Mesendoderm (in vitro differentiated cells): ENCODE data around the gene BRWD1.
A peak's percentile ranks its signal among the peaks of the same experiment; 100 is the strongest.

Source experiments
- DNase-seq: peaks from one replicate; pipeline ENCODE4 v3.0.0; 2013
- H2AK5ac ChIP-seq: 2 replicates; pipeline ENCODE4 v1.6.1; 2013; ENCODE audit warnings: low read length, inconsistent platforms
- H2BK120ac ChIP-seq: 2 replicates; pipeline ENCODE4 v1.6.1; 2013; ENCODE audit warnings: low read depth, mild to moderate bottlenecking, low read length, moderate library complexity, mixed read lengths
- H2BK15ac ChIP-seq: replicated peaks from 2 replicates; pipeline ENCODE4 v1.6.1; 2013; ENCODE audit warnings: low read depth, mild to moderate bottlenecking, moderate library complexity
- H2BK5ac ChIP-seq: 2 replicates; pipeline ENCODE4 v1.6.1; 2013; ENCODE audit warnings: low read length, inconsistent platforms
- H3K18ac ChIP-seq: 2 replicates; pipeline ENCODE4 v1.6.1; 2013; ENCODE audit warnings: mild to moderate bottlenecking, low read length, mixed read lengths
- H3K23ac ChIP-seq: one replicate; pipeline ENCODE4 v1.6.1; 2013; ENCODE audit warnings: low read length
- H3K27ac ChIP-seq: 2 replicates; pipeline ENCODE4 v1.5.1; 2013; ENCODE audit warnings: low read depth, mild to moderate bottlenecking, inconsistent platforms, low read length, moderate library complexity
- H3K27me3 ChIP-seq: 2 replicates; pipeline ENCODE4 v1.6.1; 2013; ENCODE audit warnings: low read length, control low read depth, mild to moderate bottlenecking, inconsistent platforms; ENCODE audit not compliant: insufficient read depth, poor library complexity
- H3K36me3 ChIP-seq: 2 replicates; pipeline ENCODE4 v1.6.1; 2013; ENCODE audit warnings: low read length, inconsistent platforms; ENCODE audit not compliant: control insufficient read depth, insufficient read depth
- H3K4ac ChIP-seq: one replicate; pipeline ENCODE4 v1.6.1; 2013; ENCODE audit warnings: low read depth, mild to moderate bottlenecking, low read length, moderate library complexity
- H3K4me1 ChIP-seq: 2 replicates; pipeline ENCODE4 v1.6.1; 2013; ENCODE audit warnings: low read depth, low read length, inconsistent platforms; ENCODE audit not compliant: control insufficient read depth
- H3K4me2 ChIP-seq: 2 replicates; pipeline ENCODE4 v1.6.1; 2013; ENCODE audit warnings: low read length
- H3K4me3 ChIP-seq: 2 replicates; pipeline ENCODE4 v1.5.1; 2013; ENCODE audit warnings: mild to moderate bottlenecking, low read length
- H3K56ac ChIP-seq: one replicate; pipeline ENCODE4 v1.6.1; 2013; ENCODE audit warnings: low read length
- H3K79me1 ChIP-seq: 2 replicates; pipeline ENCODE4 v1.6.1; 2013; ENCODE audit warnings: low read length, inconsistent platforms
- H3K79me2 ChIP-seq: 2 replicates; pipeline ENCODE4 v1.6.1; 2013; ENCODE audit warnings: mild to moderate bottlenecking, low read length; ENCODE audit not compliant: control insufficient read depth, insufficient read depth
- H3K9ac ChIP-seq: 2 replicates; pipeline ENCODE4 v1.6.1; 2013; ENCODE audit warnings: low read length, inconsistent platforms
- H4K5ac ChIP-seq: one replicate; pipeline ENCODE4 v1.6.1; 2013; ENCODE audit warnings: low read length
- H4K8ac ChIP-seq: one replicate; pipeline ENCODE4 v1.6.1; 2013; ENCODE audit warnings: low read depth, mild to moderate bottlenecking, control low read depth, low read length, moderate library complexity
- WGBS: extraction: QIAGEN DNeasy Blood & Tissue Kit; methylation state at CpG from one replicate; pipeline ENCODE4 v1.1.7; 2013; ENCODE audit warnings: low lambda C conversion rate, missing lambda C conversion rate; ENCODE audit not compliant: insufficient coverage; ENCODE audit errors: extremely low coverage; 5-methylcytosine and 5-hydroxymethylcytosine counted together

Gene BRWD1

DNA sequence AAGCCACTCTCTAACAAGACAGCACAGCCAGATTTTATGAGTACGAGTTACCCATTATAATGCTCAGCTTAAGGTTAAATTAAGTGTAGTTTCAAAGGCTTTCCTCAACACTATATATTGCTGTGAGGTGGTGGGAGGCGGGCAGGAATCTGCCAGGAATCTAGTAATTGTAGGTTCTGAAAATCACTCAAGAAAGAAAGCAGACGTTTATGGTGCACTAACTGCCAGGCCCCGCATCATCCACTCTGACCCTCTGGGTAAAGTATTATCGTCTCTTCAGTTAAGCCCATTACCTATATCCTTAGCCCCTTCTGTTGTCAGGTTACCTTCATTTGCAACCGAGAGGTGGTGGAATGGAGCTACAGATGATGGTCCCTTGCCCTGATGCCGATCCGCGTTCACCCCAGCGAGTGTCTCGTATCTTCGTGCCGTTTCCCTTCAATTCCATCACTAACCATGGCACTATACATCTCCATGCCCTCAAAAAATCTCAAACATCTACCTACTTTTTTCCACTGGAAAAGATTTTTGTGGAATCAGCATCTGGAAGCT is 23.1 kb upstream of the BRWD1 start:
- Histone ChIP-seq H4K5ac (no peak overlapping the region), H3K23ac (no peak overlapping the region), H3K4ac (no peak overlapping the region), H3K4me2 (no peak overlapping the region), H3K56ac (no peak overlapping the region), H3K4me1 (peaks cover 2% of the 10 kb centered on the region), H3K9ac (no peak overlapping the region), H4K8ac (no peak overlapping the region), H3K36me3 (no peaks in the 10 kb centered on the region), H3K18ac (no peak overlapping the region), H2BK15ac (no peak overlapping the region), H3K79me2 (no peaks in the 10 kb centered on the region), H3K27ac (no peak overlapping the region), H2BK5ac (no peak overlapping the region), H3K27me3 (no peaks in the 10 kb centered on the region), H2BK120ac (no peak overlapping the region), H2AK5ac (no peak overlapping the region), H3K79me1 (no peaks in the 10 kb centered on the region), H3K4me3 (no peak overlapping the region)
- DNase-seq, result no peak
- WGBS, result no CpG with 5 or more reads among the region's 13 CpGs

DNA sequence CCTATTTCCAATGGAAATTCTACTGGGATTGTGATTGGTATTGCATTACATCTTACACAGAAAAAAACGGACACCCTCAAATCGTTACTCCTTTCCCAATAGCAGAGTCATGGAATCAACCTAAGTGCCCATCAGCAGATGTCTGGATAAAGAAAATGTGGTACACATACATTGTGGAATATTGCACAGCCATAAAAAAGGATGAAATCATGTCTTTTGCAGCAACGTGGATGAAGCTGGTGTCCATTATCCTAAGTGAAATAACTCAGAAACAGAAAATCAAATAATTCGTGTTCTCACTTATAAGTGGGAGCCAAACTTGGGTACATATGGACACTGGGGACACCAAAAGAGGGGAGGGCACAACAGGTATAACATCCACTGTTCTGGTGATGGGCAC is 21.2 kb upstream of the BRWD1 start:
- no peak for DNase-seq
- Histone ChIP-seq H2BK5ac (no peak overlapping the region), H3K4me2 (no peak overlapping the region), H2BK120ac (no peak overlapping the region), H3K4me1 (peaks cover 2% of the 10 kb centered on the region), H3K4me3 (no peak overlapping the region), H3K79me2 (no peaks in the 10 kb centered on the region), H3K27ac (no peak overlapping the region), H3K56ac (no peak overlapping the region), H3K9ac (no peak overlapping the region), H3K27me3 (no peaks in the 10 kb centered on the region), H4K8ac (no peak overlapping the region), H2AK5ac (no peak overlapping the region), H3K4ac (no peak overlapping the region), H3K23ac (no peak overlapping the region), H3K79me1 (no peaks in the 10 kb centered on the region), H3K18ac (no peak overlapping the region), H4K5ac (no peak overlapping the region), H3K36me3 (no peaks in the 10 kb centered on the region), H2BK15ac (no peak overlapping the region)
- no CpG with 5 or more reads among the region's 4 CpGs for WGBS

DNA sequence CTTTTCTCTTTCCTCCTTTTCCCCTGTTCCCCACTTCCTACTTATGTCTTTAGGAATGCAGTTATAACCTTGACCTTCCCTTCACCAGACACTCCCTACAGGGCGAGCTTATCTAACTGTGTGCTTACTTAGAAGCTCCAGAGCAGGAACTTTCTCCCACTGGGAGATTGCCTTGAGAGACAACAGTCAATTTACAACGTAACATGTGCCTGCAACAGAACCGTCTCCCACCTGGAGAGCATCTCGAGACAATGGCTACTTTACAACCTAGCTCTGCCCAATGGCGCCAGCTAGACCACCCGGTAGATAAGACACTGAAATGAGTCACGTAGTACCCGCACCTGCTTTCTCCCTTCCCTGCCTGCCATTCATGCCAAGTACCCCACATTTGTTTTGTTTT is 18.7 kb upstream of the BRWD1 start:
- Histone ChIP-seq H3K4me2 (no peak overlapping the region), H4K8ac (no peak overlapping the region), H3K23ac (no peak overlapping the region), H2BK5ac (no peak overlapping the region), H3K4me1 (peaks cover 2% of the 10 kb centered on the region), H3K18ac (no peak overlapping the region), H3K36me3 (no peaks in the 10 kb centered on the region), H3K4ac (no peak overlapping the region), H2BK120ac (no peak overlapping the region), H2BK15ac (no peak overlapping the region), H3K79me1 (no peaks in the 10 kb centered on the region), H3K79me2 (no peaks in the 10 kb centered on the region), H3K27me3 (no peaks in the 10 kb centered on the region), H3K4me3 (no peak overlapping the region), H3K9ac (no peak overlapping the region), H3K56ac (no peak overlapping the region), H3K27ac (no peak overlapping the region), H4K5ac (no peak overlapping the region), H2AK5ac (no peak overlapping the region)
- no CpG with 5 or more reads among the region's 8 CpGs for whole genome bisulfite sequencing
- DNase-seq, result peak; percentile 96

DNA sequence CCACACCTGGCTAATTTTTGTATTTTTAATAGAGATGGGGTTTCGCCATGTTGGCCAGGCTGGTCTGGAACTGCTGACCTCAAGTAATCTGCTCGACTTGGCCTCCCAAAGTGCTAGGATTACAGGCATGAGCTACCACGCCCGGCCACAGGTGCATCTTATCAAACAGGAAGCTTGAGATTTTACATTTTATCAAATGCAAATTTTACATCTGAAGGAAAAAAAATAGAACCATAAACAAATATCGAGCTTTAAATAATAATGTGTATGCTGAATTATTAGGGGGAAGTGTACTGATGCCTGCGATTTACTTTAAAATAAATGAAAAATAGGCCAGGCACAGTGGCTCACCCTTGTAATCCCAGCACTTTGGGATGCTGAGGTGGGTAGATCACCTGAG is 16.6 kb upstream of the BRWD1 start:
- no peaks in the 10 kb centered on the region for H3K36me3 ChIP-seq
- no peak overlapping the region for H3K4ac ChIP-seq
- no peak overlapping the region for H3K27ac ChIP-seq
- H2BK120ac ChIP-seq, result no peak overlapping the region
- H3K18ac ChIP-seq, result no peak overlapping the region
- H4K8ac ChIP-seq, result no peak overlapping the region
- H2AK5ac ChIP-seq, result no peak overlapping the region
- H2BK5ac ChIP-seq, result no peak overlapping the region
- peaks cover 2% of the 10 kb centered on the region for H3K4me1 ChIP-seq
- H3K27me3 ChIP-seq, result no peaks in the 10 kb centered on the region
- no peak for DNase-seq
- no peak overlapping the region for H3K56ac ChIP-seq
- no peak overlapping the region for H3K9ac ChIP-seq
- H3K79me1 ChIP-seq, result no peaks in the 10 kb centered on the region
- no peak overlapping the region for H3K23ac ChIP-seq
- no peak overlapping the region for H4K5ac ChIP-seq
- H3K4me3 ChIP-seq, result no peak overlapping the region
- H2BK15ac ChIP-seq, result no peak overlapping the region
- no peak overlapping the region for H3K4me2 ChIP-seq
- no CpG with 5 or more reads among the region's 6 CpGs for WGBS
- no peaks in the 10 kb centered on the region for H3K79me2 ChIP-seq

DNA sequence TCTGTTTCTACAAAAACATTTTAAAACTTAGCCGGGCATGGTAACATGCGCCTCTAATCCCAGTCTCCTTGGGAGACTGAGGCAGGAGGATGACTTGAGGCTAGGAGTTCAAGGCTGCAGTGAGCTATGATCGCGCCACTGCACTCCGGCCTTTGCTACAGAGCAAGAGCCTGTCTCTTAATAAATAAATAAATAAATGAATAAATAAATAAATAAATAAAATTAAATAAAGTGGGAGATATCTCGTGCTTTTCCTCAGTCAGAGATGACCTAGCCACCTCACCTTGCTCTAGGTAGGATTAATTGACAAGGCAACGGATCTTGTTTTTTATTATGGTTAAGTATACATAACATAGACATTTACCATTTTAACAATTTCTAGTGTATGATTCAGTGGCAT is 14.3 kb upstream of the BRWD1 start:
- Histone ChIP-seq H4K8ac (no peak overlapping the region), H3K4ac (no peak overlapping the region), H3K18ac (no peak overlapping the region), H3K4me1 (peaks cover 2% of the 10 kb centered on the region), H3K36me3 (no peaks in the 10 kb centered on the region), H2BK15ac (no peak overlapping the region), H3K23ac (no peak overlapping the region), H4K5ac (no peak overlapping the region), H2AK5ac (no peak overlapping the region), H2BK5ac (no peak overlapping the region), H3K9ac (no peak overlapping the region), H3K4me3 (no peak overlapping the region), H3K79me2 (no peaks in the 10 kb centered on the region), H3K4me2 (no peak overlapping the region), H3K56ac (no peak overlapping the region), H2BK120ac (no peak overlapping the region), H3K79me1 (no peaks in the 10 kb centered on the region), H3K27ac (no peak overlapping the region), H3K27me3 (no peaks in the 10 kb centered on the region)
- DNase-seq, result no peak
- WGBS, result no CpG with 5 or more reads among the region's 7 CpGs

DNA sequence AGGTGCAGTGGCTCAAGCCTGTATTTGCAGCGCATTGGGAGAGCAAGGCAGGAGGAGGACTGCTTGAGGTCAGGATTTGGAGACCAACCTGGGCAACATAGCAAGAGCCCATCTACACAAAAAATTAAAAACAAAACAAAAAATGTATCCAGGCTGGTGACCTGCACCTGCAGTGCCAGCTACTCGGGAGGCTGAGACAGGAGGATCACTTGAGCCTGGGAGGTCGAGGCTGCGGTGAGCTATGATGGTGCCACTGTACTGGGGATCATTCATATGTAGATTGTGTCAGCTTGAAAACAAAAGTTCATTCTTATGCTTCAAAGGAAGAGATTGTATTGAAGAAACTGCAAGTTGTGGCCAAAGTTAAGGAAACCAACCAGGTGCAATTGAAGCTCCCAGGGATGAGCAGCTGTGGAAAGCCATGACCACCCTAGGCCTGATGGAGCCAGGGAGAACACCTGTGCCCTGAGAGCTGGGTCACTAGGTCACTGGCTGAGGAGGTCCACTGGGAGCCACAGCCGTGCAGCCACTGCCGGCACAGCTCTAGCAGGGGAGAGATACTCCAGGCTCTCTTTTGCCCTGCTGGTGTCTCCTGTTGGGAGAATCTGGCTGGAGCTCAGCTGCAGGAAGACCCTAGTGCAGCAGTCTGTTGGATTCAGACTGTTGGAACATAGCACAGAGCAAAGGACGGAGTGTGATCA is 13.3 kb upstream of the BRWD1 start:
- DNase-seq, result no peak
- Histone ChIP-seq H3K79me2 (no peaks in the 10 kb centered on the region), H2BK120ac (no peak overlapping the region), H3K4me3 (no peak overlapping the region), H2BK5ac (no peak overlapping the region), H4K5ac (no peak overlapping the region), H2BK15ac (no peak overlapping the region), H3K56ac (no peak overlapping the region), H3K27ac (no peak overlapping the region), H2AK5ac (no peak overlapping the region), H3K23ac (no peak overlapping the region), H3K36me3 (no peaks in the 10 kb centered on the region), H3K9ac (no peak overlapping the region), H3K4me2 (no peak overlapping the region), H3K27me3 (no peaks in the 10 kb centered on the region), H3K4ac (no peak overlapping the region), H4K8ac (no peak overlapping the region), H3K4me1 (peaks cover 1% of the 10 kb centered on the region), H3K79me1 (no peaks in the 10 kb centered on the region), H3K18ac (no peak overlapping the region)
- no CpG with 5 or more reads among the region's 7 CpGs for WGBS
